Psoas muscle (tissue), 8 donors: ENCODE measurements around the gene FBXL19. TPM values are rescaled to one million over a fixed set of nuclear protein-coding genes. Genes with fewer than 3 reads are reported as not detected.

Source experiments
- ATAC-seq, 4 donors: fragments of 200-7000 bp; cut with Tn5 transposase; one replicate each; pipeline ENCODE4 v1.9.1; 2020; ENCODE audit warnings: moderate library complexity in 3 of 4, mild to moderate bottlenecking in 2 of 4
- DNase-seq, 2 donors: peaks; one replicate each; pipeline ENCODE4 v3.0.0-alpha.2; 2020
- H3K27ac ChIP-seq: fragments of 200-600 bp; one replicate; pipeline ENCODE4 v1.8.0; 2022
- H3K27me3 ChIP-seq, 3 donors: fragments of 200-600 bp in 1 of 3; one replicate each; pipeline versions ENCODE4 v1.6.1 to v1.8.0; 2013 to 2022; ENCODE audit warnings: low read length in 2 of 3, mild to moderate bottlenecking in 2 of 3, moderate library complexity in 1 of 3; ENCODE audit not compliant: insufficient read depth in 3 of 3
- H3K36me3 ChIP-seq, 2 donors: fragments of 200-600 bp in 1 of 2; one replicate each; pipeline versions ENCODE4 v1.6.1 to v1.8.0; 2013 to 2022; ENCODE audit warnings: low read depth in 1 of 2, mild to moderate bottlenecking in 1 of 2, moderate library complexity in 1 of 2; ENCODE audit not compliant: insufficient read depth in 1 of 2
- H3K4me1 ChIP-seq: fragments of 200-600 bp; one replicate; pipeline ENCODE4 v1.8.0; 2022
- H3K4me3 ChIP-seq: fragments of 200-600 bp; one replicate; pipeline ENCODE4 v1.8.0; 2022; ENCODE audit warnings: mild to moderate bottlenecking
- H3K9me3 ChIP-seq: fragments of 200-600 bp; one replicate; pipeline ENCODE4 v1.8.0; 2022
- CTCF ChIP-seq: fragments of 200-600 bp; IDR thresholded peaks from one replicate; pipeline ENCODE4 v1.8.0; 2022; ENCODE audit warnings: antibody characterized with exemption
- WGBS, 3 donors: extraction: QIAGEN DNeasy Blood & Tissue Kit; methylation state at CpG; one replicate each; pipeline versions ENCODE4 v1.1.6 to v1.1.7; 2013; 5-methylcytosine and 5-hydroxymethylcytosine counted together
- intact Hi-C, 2 donors: fragments of 100-400 bp; cut with DNase I; formaldehyde crosslinking; loops; one replicate each; pipeline versions ENCODE4 v1.11.0 to v1.14.2; 2022
- polyA plus RNA-seq, 3 donors: library from polyadenylated mRNA; stranded (reverse); fragments of 200-250 nt; gene quantifications; one replicate each; pipeline ENCODE4 v1.2.3, GENCODE V29; 2013
- total RNA-seq, 4 donors: library from RNA; stranded (reverse); fragmentation: NEBNext Ultra II Directional in 2 of 4; extraction: Animal tissue kit (Norgen Biotek cat#: 25700) in 2 of 4; gene quantifications; one replicate each; pipeline versions ENCODE4 v1.2.1 to v1.2.4, GENCODE V29; 2021 to 2023
- donor health status: healthy with polysubstance abuse.
- donor health status: DM: no; HTN: no; CAD: no; lungs with moderate emphysema.
- donor health status: Bipolar disorder and iron deficiency.
- donor health status: healthy.
- donor health status: DM: yes; HTN: yes; CAD: no.
- donor health status: DM: no; HTN: no; CAD: no.
- donor health status: DM: no; HTN: no; CAD: no.
- donor health status: DM: yes; HTN: yes; CAD: no.

Gene FBXL19
- total and polyA plus RNA-seq, 7 donors: 2.8 to 5.4 (median 4.1) TPM

- Histone ChIP-seq H3K27ac (no peak overlapping the region), H3K4me1 (peaks cover 7% of the 10 kb centered on the region), H3K9me3 (no peaks in the 10 kb centered on the region), H3K36me3 (peaks cover 2 to 4% of the 10 kb centered on the region in 2 donors), H3K4me3 (peak overlapping the region; percentile 81), H3K27me3 (no peaks in the 10 kb centered on the region)
- DNase-seq: no peak
- no peak for ATAC-seq
- TF ChIP-seq CTCF: no peak
- intact Hi-C loops: no loop called here
- 70 to 77% (median 71%) methylated on average over 11 of the region's 11 CpGs for WGBS, 3 donors
These were observed 1.7 kb downstream of the FBXL19 start for GRCh38 chr16:30924913-30925631.

- H3K36me3 ChIP-seq: peaks cover 5 to 10% of the 10 kb centered on the region in 2 donors
- DNase-seq (no peak), ATAC-seq (no peak)
- peaks cover 7% of the 10 kb centered on the region for H3K4me1 ChIP-seq
- intact Hi-C loops: no loop called here
- 90 to 93% (median 91%) methylated on average over 24 to 26 of the region's 26 CpGs for WGBS, 3 donors
- H3K27me3 ChIP-seq: no peaks in the 10 kb centered on the region
- no peak for TF ChIP-seq CTCF
- H3K27ac ChIP-seq: no peak overlapping the region
- no peak overlapping the region for H3K4me3 ChIP-seq
- no peaks in the 10 kb centered on the region for H3K9me3 ChIP-seq
These were observed 2.2 kb downstream of the FBXL19 start for GRCh38 chr16:30925632-30925987.

- Histone ChIP-seq H3K27me3 (no peaks in the 10 kb centered on the region), H3K4me3 (no peak overlapping the region), H3K27ac (no peak overlapping the region), H3K4me1 (peaks cover 7% of the 10 kb centered on the region), H3K36me3 (peaks cover 5 to 16% of the 10 kb centered on the region in 2 donors), H3K9me3 (no peaks in the 10 kb centered on the region)
- 62 to 66% (median 63%) methylated on average over 10 of the region's 10 CpGs for WGBS, 3 donors
- intact Hi-C loops: no loop called here
- TF ChIP-seq CTCF: no peak
- ATAC-seq (no peak), DNase-seq (no peak)
These were observed 2.8 kb downstream of the FBXL19 start for GRCh38 chr16:30925995-30926811.

GRCh38 chr16:30926937-30927788, 3.8 kb downstream of the FBXL19 start:
- 84 to 89% (median 88%) methylated on average over 20 to 22 of the region's 22 CpGs for WGBS, 3 donors
- no peak for ATAC-seq
- intact Hi-C loops: no loop called here
- TF ChIP-seq CTCF: no peak
- no peak for DNase-seq
- no peaks in the 10 kb centered on the region for H3K4me1 ChIP-seq
- no peak overlapping the region for H3K27ac ChIP-seq
- no peaks in the 10 kb centered on the region for H3K9me3 ChIP-seq
- no peaks in the 10 kb centered on the region for H3K27me3 ChIP-seq
- H3K4me3 ChIP-seq: no peak overlapping the region
- H3K36me3 ChIP-seq: peaks cover 5 to 23% of the 10 kb centered on the region in 2 donors
